GM23338 (cell line): ENCODE measurements around the gene SNRNP25. TPM values are rescaled to one million over a fixed set of nuclear protein-coding genes. Genes with fewer than 3 reads are reported as not detected.

ENCODE experiments used
- ATAC-seq: fragments of 200-7000 bp; cut with Tn5 transposase; 3 replicates; pipeline ENCODE4 v1.9.1; 2020
- DNase-seq: peaks from one replicate; pipeline ENCODE4 v3.0.0-alpha.2; 2015; ENCODE audit warnings: low spot score
- H2AFZ ChIP-seq: fragments of 200-600 bp; sonication (generic); 2 replicates; pipeline ENCODE4 v1.8.0; 2016; ENCODE audit warnings: antibody characterized with exemption, mild to moderate bottlenecking, moderate library complexity
- H3F3A ChIP-seq: fragments of 200-600 bp; sonication (generic); replicated peaks from 2 replicates; pipeline ENCODE4 v1.8.0; 2017; ENCODE audit warnings: antibody characterized with exemption, mixed run types, low read depth
- H3K27ac ChIP-seq: fragments of 200-600 bp; sonication (generic); 2 replicates; pipeline ENCODE4 v1.6.1; 2016; ENCODE audit warnings: low read depth
- H3K27me3 ChIP-seq: fragments of 200-600 bp; sonication (generic); 2 replicates; pipeline ENCODE4 v1.8.0; 2016; ENCODE audit warnings: mild to moderate bottlenecking, mixed run types, moderate library complexity; ENCODE audit not compliant: insufficient read depth
- H3K36me3 ChIP-seq: fragments of 200-600 bp; sonication (generic); 2 replicates; pipeline ENCODE4 v1.8.0; 2016; ENCODE audit warnings: mild to moderate bottlenecking; ENCODE audit not compliant: insufficient read depth
- H3K4me1 ChIP-seq: fragments of 200-600 bp; sonication (generic); 2 replicates; pipeline ENCODE4 v1.8.0; 2016; ENCODE audit warnings: mild to moderate bottlenecking, moderate library complexity; ENCODE audit not compliant: insufficient read depth
- H3K4me2 ChIP-seq: fragments of 200-600 bp; sonication (generic); 2 replicates; pipeline ENCODE4 v1.7.1; 2017; ENCODE audit warnings: mixed run types
- H3K4me3 ChIP-seq: fragments of 200-600 bp; sonication (generic); 2 replicates; pipeline ENCODE4 v1.6.1; 2016; ENCODE audit warnings: mixed run types
- H3K79me2 ChIP-seq: fragments of 200-600 bp; sonication (generic); replicated peaks from 2 replicates; pipeline ENCODE4 v1.8.0; 2017; ENCODE audit warnings: mild to moderate bottlenecking; ENCODE audit not compliant: insufficient read depth
- H3K9me2 ChIP-seq: fragments of 200-600 bp; sonication (generic); 2 replicates; pipeline ENCODE4 v1.8.0; 2017; ENCODE audit not compliant: insufficient read depth
- H4K20me1 ChIP-seq: fragments of 200-600 bp; sonication (generic); replicated peaks from 2 replicates; pipeline ENCODE4 v1.8.0; 2017; ENCODE audit warnings: mild to moderate bottlenecking; ENCODE audit not compliant: insufficient read depth
- H3K27ac Mint-ChIP-seq: 2 replicates; pipeline ENCODE4 v1.8.0; 2020; ENCODE audit warnings: inconsistent platforms, mild to moderate bottlenecking, moderate library complexity, mixed read lengths
- H3K27me3 Mint-ChIP-seq: 3 replicates; pipeline ENCODE4 v1.8.0; 2022; ENCODE audit warnings: low read depth, mild to moderate bottlenecking, moderate library complexity, mixed read lengths, inconsistent platforms; ENCODE audit not compliant: insufficient read depth, poor library complexity
- H3K36me3 Mint-ChIP-seq: 3 replicates; pipeline ENCODE4 v1.8.0; 2021; ENCODE audit warnings: low read depth, mild to moderate bottlenecking, inconsistent platforms, moderate library complexity, mixed read lengths
- H3K4me1 Mint-ChIP-seq: 3 replicates; pipeline ENCODE4 v1.8.0; 2020; ENCODE audit warnings: mild to moderate bottlenecking, inconsistent platforms, mixed read lengths
- H3K4me3 Mint-ChIP-seq: 3 replicates; pipeline ENCODE4 v1.8.0; 2021; ENCODE audit warnings: moderate library complexity, mild to moderate bottlenecking, inconsistent platforms, mixed read lengths
- H3K9me3 Mint-ChIP-seq: 3 replicates; pipeline ENCODE4 v1.8.0; 2020; ENCODE audit warnings: moderate library complexity, mild to moderate bottlenecking, inconsistent platforms, mixed read lengths
- CREB1 ChIP-seq: fragments of 250-450 bp; sonication (Bioruptor Pico); IDR thresholded peaks from 2 replicates; pipeline ENCODE4 v1.5.0; 2020; ENCODE audit warnings: low read depth, mild to moderate bottlenecking, moderate library complexity
- CTCF ChIP-seq, 2 experiments: fragments of 200-600 bp in 1 of 2; sonication (generic) in 1 of 2; conservative IDR thresholded peaks; 2 replicates each; pipeline versions ENCODE4 v1.5.1 to v1.6.1; 2016 to 2017; ENCODE audit warnings: antibody characterized with exemption in 2 of 2, low read depth in 2 of 2, mild to moderate bottlenecking in 2 of 2, moderate library complexity in 1 of 2
- EZH2 ChIP-seq: fragments of 200-600 bp; sonication (generic); IDR thresholded peaks from one replicate; pipeline ENCODE4 v1.8.0; 2017; ENCODE audit warnings: antibody characterized with exemption, mild to moderate bottlenecking, low read depth; ENCODE audit not compliant: unreplicated experiment
- EZH2phosphoT487 ChIP-seq: fragments of 200-600 bp; sonication (generic); IDR thresholded peaks from one replicate; pipeline ENCODE4 v1.8.1; 2018; ENCODE audit warnings: antibody characterized with exemption; ENCODE audit not compliant: unreplicated experiment
- JUNB ChIP-seq: IDR thresholded peaks from one replicate; pipeline ENCODE4 v1.6.1; 2016; ENCODE audit warnings: antibody characterized with exemption; ENCODE audit not compliant: unreplicated experiment
- NANOG ChIP-seq: IDR thresholded peaks from 2 replicates; pipeline ENCODE4 v1.6.1; 2016; ENCODE audit warnings: antibody characterized with exemption, borderline replicate concordance
- POLR2AphosphoS5 ChIP-seq: IDR thresholded peaks from 2 replicates; pipeline ENCODE4 v1.6.1; 2016; ENCODE audit warnings: antibody characterized with exemption, low read depth
- REST ChIP-seq: IDR thresholded peaks from one replicate; pipeline ENCODE4 v1.6.1; 2018; ENCODE audit warnings: antibody characterized with exemption; ENCODE audit not compliant: unreplicated experiment
- STAT1 ChIP-seq: IDR thresholded peaks from one replicate; pipeline ENCODE4 v1.6.1; 2016; ENCODE audit warnings: antibody characterized with exemption; ENCODE audit not compliant: unreplicated experiment
- ZNF114 ChIP-seq: fragments of 250-450 bp; sonication (Bioruptor Pico); IDR thresholded peaks from 2 replicates; pipeline ENCODE4 v1.5.0; 2020; ENCODE audit warnings: mild to moderate bottlenecking, moderate library complexity
- ZNF331 ChIP-seq: fragments of 250-450 bp; sonication (Bioruptor Pico); IDR thresholded peaks from 2 replicates; pipeline ENCODE4 v1.5.0; 2020; ENCODE audit warnings: low read depth, mild to moderate bottlenecking, moderate library complexity
- ZNF462 ChIP-seq: fragments of 250-450 bp; sonication (Bioruptor Pico); IDR thresholded peaks from 2 replicates; pipeline ENCODE4 v1.5.0; 2020; ENCODE audit warnings: mild to moderate bottlenecking, moderate library complexity
- polyA plus RNA-seq: library from polyadenylated mRNA; unstranded; fragments of >200 nt; fragmentation: Nextera tagmentation; extraction: Ambion mirVana; gene quantifications from 2 replicates; pipeline ENCODE4 v1.2.1, GENCODE V29; 2016
- total RNA-seq: library from RNA; depleted of rRNA; stranded (reverse); fragments of >200 nt; shearing (Covaris generic); gene quantifications from 2 replicates; pipeline ENCODE4 v1.2.3, GENCODE V29; 2014
- TF ChIP-seq, protein P1 (sequence below): IDR thresholded peaks from 2 replicates; pipeline ENCODE4 v1.6.1; 2016; ENCODE audit warnings: antibody characterized with exemption

Gene SNRNP25
- total and polyA plus RNA-seq, 2 experiments from 2014 or later = 34.4 to 79.5 TPM

DNA sequence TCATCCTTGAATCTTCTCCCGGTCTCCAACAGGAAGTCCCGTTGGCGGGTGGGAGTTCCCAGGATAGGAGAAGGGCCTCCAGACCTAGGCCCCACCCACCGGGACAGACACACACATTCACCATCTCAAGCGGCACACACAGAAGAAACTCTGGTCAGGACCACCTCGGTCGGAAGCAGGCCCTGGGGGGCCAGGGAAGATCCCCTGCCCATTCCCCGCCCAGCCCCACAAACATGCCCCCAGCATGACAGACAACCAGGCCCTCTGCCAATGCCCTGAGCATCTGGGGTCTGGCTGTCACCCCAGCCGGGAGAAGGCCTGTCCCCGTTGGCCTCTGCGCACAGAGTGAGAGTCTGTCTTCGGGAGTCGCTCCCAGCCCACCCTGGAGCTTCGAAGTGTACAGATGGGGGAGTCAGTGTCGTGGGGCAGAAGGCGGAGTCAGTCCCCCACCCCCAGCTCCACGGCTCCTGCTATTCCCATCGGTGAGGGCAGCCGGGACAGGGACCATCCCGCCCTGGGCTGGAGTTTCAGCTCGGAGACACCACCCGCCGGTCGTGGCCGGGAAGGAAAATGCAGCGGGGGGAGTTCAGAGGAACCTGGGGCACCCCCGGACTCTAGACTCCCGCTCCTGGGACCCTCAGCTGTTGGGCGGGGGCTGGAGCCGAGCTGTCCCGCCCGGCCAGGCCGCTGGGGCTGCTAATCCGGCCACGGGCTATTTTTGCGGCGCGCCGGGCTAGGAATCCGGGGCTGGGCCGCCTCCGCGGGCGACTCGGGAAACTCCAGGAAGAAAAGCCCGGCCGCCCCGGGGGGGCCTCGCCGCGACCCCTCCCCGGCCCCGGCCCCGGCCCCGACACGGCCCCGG, 18.1 kb downstream of the SNRNP25 start:
- ATAC-seq (peak; percentile 56), DNase-seq (peak; percentile 97)
- no peaks in the 10 kb centered on the region for H3K36me3 Mint-ChIP-seq
- peak overlapping the region; percentile 27 for H3K27ac ChIP-seq
- peak overlapping the region; percentile 78 for H3K4me3 Mint-ChIP-seq
- H3K36me3 ChIP-seq = no peaks in the 10 kb centered on the region
- peak overlapping the region; percentile 93 for H3K4me2 ChIP-seq
- H3K27me3 Mint-ChIP-seq = peaks cover 32% of the 10 kb centered on the region
- 0 out of 2 replicates have a peak, but pooled peaks cover 5% of the 10 kb centered on the region for H4K20me1 ChIP-seq
- H3K27ac Mint-ChIP-seq = no peak overlapping the region
- H3K9me3 Mint-ChIP-seq = no peaks in the 10 kb centered on the region
- H3K4me3 ChIP-seq = peak overlapping the region; percentile 76
- H3K9me2 ChIP-seq = no peaks in the 10 kb centered on the region
- peaks cover 16% of the 10 kb centered on the region; the same call in 1 of the 2 replicates for H3F3A ChIP-seq
- H3K4me1 Mint-ChIP-seq = peaks cover 53% of the 10 kb centered on the region
- peak overlapping the region; percentile 74 for H2AFZ ChIP-seq
- peaks cover 4% of the 10 kb centered on the region; the same call in 1 of the 2 replicates for H3K79me2 ChIP-seq
- TF ChIP-seq EZH2phosphoT487 (no peak), STAT1 (no peak), REST (no peak), CREB1 (no peak), EZH2 (no peak), POLR2AphosphoS5 (peak; percentile 48; the same call in 1 of the 2 replicates), ZNF331 (CRISPR knock-in tag) (no peak), JUNB (no peak), ZNF114 (CRISPR knock-in tag) (no peak), CTCF (conservative IDR thresholded peaks at IDR 0.05; ENCODE audit: low read depth in 2 of 2) (no peak), NANOG (no peak), ZNF462 (peak; percentile 56; the same call in 1 of the 2 replicates)
- TF ChIP-seq, protein P1, sequence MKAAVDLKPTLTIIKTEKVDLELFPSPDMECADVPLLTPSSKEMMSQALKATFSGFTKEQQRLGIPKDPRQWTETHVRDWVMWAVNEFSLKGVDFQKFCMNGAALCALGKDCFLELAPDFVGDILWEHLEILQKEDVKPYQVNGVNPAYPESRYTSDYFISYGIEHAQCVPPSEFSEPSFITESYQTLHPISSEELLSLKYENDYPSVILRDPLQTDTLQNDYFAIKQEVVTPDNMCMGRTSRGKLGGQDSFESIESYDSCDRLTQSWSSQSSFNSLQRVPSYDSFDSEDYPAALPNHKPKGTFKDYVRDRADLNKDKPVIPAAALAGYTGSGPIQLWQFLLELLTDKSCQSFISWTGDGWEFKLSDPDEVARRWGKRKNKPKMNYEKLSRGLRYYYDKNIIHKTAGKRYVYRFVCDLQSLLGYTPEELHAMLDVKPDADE = 0 out of 2 replicates have a peak, but pooled peaks have one; percentile 35
- no peaks in the 10 kb centered on the region for H3K27me3 ChIP-seq
- peaks cover 40% of the 10 kb centered on the region for H3K4me1 ChIP-seq
